Measurements from ENCODE around the gene STUM.
"Not testable (repeated sequence)": the region's sequence is repeated elsewhere in the genome, so short reads cannot be mapped to it uniquely, and the experiment has no call there.

Gene STUM

GRCh38 chr1:226606311-226607267, 58.0 kb downstream of the STUM start:
- DNase-seq: no peak

- no peak for DNase-seq
Measured at GRCh38 chr1:226607268-226607660, 58.7 kb downstream of the STUM start.

- no peak for DNase-seq
Measured at GRCh38 chr1:226607821-226608220, 59.3 kb downstream of the STUM start.

GRCh38 chr1:226608699-226609505, 60.3 kb downstream of the STUM start:
- DNase-seq: peak; percentile 78

DNA sequence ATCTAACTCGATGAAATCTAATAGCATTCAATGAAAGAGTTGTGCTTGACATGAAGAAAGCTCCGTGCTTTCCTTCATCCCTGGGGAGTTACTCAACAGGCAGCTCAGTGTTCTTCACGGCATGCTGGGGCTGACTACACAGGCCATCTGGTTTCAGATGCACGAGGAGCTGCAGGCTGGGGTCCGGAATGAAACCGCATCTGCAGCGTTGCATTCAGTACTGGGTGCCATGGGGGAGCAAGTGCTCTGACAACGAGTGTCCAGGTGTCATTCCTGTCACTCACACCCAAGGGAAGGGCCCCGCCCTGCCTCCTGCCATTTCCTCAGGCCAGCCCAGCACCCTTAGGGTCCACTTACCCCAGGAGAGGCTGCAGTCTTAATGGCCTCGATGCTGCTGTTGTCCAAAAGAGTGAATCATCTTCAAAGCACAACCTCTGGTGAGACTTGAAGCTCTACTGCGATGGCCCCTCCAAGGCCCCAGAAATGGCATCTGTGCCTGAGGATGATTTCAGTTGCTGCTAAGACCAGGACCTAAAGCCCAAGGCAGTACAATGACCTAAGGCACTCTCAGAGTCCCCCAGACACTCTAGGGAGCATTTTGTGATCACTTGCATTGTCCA, 61.4 kb downstream of the STUM start:
- no peak for DNase-seq

DNA sequence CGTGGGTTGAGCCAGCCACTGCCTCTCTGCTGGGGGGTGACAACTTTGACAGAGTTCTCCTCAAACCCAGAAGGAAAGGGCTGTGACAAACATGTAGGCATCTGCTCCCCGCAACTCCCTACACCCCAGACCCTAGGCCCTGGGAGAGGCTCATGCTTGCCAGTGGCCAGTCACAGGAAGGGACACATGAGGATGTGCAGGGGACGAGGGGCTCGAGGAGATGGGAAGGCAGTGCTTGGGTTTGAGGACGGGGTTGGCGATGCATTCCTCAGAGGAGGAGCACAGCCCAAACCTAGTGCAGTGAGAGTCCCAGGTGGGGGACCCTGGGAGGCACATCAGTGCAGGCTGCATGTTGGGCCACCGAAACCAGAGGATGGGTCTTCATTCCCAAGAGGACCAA, 62.1 kb downstream of the STUM start:
- DNase-seq: no peak

GRCh38 chr1:226611301-226611700, 62.7 kb downstream of the STUM start:
- DNase-seq: no peak

DNA sequence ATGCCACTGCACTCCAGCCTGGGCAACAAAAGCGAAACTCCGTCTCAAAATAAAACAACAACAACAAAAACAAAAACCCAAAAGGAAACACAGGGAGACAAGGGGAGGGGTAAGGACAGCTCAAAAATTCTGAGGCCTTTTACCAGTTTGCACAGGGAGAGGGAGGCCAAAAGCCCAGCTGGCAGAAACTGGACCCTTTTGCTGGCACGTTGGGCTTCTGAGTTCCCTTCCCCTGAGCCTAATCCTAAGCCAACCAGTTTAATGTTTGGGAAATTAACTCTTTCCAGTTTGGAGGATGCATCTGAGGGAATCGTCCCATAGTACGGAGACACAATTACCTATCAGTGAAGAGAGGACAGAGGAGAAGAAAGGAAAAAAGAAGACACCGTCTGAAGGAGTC, 63.4 kb downstream of the STUM start:
- DNase-seq: not testable (repeated sequence)

- no peak for DNase-seq
Measured at GRCh38 chr1:226615876-226616275, 67.3 kb downstream of the STUM start.

DNA sequence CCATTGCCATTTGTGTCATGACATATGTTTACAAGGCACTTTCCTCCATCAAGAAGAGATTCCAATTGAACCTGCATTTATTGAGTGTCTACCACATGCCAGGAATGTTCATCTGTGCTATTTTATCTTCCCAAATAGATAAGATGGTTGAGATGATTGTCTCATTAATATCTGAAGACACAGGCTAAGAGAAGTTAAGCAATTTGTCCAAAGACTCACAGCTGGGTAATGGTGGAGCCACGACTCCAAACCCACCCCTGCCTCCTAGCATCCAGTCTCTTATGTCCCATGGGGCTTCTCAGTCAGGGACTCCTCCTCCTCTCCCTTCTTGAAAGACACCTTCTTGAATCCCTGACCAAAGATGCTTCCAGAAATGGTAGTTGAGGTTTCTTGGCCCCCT, 68.1 kb downstream of the STUM start:
- no peak for DNase-seq

- no peak for DNase-seq
Measured at GRCh38 chr1:226617109-226617508, 68.5 kb downstream of the STUM start.

DNA sequence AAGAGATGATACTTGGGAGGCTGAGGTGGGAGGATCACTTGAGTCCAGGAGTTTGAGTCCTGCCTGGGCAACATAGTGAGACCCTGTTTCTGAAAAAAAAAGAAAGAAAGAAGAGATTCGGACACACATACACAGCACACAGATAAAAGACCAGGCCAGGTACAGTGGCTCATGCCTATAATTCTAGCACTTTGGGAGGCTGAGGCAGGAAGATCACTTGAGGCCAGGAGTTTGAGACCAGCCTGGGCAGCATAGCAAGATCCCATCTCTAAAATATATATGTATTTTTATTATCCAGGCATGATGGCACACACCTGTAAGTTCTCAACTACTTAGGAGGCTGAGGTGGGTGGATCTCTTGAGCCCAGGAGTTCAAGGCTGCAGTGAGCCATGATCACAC, 69.2 kb downstream of the STUM start:
- not testable (repeated sequence) for DNase-seq

- no peak for DNase-seq
Measured at GRCh38 chr1:226618380-226618779, 69.8 kb downstream of the STUM start.

DNA sequence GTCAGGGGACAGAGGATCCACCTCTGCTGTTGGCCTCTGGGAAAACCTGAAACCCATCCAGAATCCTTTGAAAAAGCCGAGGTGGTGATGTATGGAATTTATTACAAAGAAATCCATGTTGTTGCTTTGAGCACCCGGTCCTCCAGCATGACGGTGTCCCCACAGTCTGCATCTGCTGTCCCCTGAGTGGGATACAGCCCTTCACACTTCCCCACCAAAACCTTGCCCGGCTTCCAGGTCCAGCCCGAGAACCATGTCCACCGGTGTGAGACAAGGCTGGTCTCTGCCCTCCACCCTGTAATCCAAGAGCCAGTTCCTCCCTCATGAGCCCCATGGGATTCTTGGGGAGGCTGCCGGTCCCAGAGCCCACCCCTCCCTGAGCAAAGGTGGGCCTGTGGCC, 70.5 kb downstream of the STUM start:
- DNase-seq: no peak

GRCh38 chr1:226622012-226622411, 73.4 kb downstream of the STUM start:
- DNase-seq: no peak

- DNase-seq: no peak
Measured at GRCh38 chr1:226624526-226624925, 76.0 kb downstream of the STUM start.

DNA sequence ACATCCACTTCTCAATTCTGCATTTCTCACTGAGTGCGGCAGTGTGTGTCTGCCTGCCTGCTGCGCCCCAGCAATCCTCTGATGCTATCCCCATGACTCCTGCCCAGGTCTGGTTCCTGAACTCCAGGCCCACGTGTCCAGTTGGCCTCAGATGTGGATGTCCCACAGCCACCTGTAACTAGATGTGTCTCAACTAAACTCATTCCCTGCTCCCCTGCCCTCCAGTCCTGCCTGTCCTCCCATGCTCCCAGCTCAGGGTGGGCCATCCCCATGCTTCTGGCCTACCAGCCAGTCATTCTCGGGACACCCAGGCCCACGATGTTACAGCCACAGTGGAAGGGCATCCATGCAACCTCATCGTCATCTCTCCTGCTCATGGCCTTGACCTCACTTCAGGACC, 76.8 kb downstream of the STUM start:
- DNase-seq: no peak

DNA sequence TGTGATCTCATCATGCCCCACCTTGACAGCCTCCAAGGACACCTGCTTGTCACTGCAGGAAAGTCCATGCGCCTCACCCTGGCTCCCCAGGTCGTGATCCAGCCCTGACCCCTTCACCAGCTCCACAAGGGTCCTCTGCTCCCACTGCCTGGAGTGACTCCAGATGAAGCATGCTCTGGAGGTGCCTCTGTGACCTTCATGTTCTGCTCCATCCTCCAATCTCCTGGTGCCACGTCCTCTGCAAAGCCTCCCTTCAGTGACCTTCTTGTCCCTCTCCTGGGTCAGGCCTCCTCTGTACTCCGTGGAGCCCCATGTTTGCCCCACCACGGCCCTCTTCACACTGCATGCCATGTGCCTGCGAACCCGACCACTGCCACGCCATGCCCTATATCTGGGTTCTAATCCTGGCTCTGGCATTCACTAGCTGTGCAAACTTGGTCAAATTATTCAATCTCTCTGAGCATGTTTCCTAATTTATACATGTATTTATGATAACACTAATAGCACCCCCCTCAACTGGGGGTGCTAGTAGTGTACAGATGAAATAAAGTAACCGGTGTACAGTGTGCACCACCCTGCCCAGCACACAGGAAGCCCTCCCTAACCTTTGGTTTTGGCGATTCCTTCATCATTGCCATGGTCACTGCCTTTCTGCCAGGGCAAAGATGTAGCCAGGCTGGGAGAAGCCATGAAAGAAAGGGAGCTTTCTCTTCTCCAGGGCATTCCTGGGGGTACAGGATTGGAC, 77.4 kb downstream of the STUM start:
- DNase-seq: no peak

- peak; percentile 86 for DNase-seq
Measured at GRCh38 chr1:226626577-226626956, 78.0 kb downstream of the STUM start.

- no peak for DNase-seq
Measured at GRCh38 chr1:226627050-226627755, 78.6 kb downstream of the STUM start.

DNA sequence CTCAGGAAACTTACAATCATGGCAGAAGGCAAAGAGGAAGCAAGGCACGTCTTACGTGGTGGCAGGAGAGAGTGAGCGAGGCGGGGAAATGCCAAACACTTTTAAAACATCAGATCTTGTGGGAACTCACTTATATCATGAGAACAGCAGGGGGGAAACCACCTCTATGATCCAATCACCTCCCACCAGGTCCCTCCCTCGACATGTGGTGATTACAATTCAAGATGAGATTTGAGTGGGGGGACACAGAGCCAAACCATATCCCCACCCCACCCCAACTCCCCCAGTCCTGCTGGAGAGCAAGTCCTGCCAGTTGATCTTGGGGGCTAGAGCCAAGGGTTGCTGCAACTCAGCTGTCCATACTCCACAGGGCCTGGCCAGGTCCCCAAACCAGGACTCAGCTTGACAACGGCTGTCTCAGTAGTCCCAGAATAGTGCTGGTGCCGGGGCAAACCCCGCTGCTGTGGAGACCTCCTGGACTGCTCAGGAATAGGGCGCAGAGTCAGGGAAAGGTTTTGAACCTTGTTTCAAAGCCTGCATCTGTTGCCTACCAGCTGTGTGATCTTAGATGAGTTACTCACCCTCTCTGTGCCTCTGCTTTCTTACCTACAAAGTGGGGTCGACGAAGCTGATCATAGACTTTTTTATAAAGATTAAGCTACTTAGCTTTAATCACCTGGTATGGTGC, 79.5 kb downstream of the STUM start:
- peak; percentile 50 for DNase-seq

All from stimulated activated CD4-positive, alpha-beta T cell treated with anti-CD3 and anti-CD28 coated beads, Interleukin-15, amount 100 ng/mL, for 24 hours (primary cell).